GM19455 (cell line): ENCODE data around the gene THSD7A.

ENCODE experiments used
- ATAC-seq: cut with Tn5 transposase; IDR thresholded peaks from one replicate; pipeline ENCODE4 v1.9.1; 2021; ENCODE audit not compliant: unreplicated experiment

Gene THSD7A, protein sequence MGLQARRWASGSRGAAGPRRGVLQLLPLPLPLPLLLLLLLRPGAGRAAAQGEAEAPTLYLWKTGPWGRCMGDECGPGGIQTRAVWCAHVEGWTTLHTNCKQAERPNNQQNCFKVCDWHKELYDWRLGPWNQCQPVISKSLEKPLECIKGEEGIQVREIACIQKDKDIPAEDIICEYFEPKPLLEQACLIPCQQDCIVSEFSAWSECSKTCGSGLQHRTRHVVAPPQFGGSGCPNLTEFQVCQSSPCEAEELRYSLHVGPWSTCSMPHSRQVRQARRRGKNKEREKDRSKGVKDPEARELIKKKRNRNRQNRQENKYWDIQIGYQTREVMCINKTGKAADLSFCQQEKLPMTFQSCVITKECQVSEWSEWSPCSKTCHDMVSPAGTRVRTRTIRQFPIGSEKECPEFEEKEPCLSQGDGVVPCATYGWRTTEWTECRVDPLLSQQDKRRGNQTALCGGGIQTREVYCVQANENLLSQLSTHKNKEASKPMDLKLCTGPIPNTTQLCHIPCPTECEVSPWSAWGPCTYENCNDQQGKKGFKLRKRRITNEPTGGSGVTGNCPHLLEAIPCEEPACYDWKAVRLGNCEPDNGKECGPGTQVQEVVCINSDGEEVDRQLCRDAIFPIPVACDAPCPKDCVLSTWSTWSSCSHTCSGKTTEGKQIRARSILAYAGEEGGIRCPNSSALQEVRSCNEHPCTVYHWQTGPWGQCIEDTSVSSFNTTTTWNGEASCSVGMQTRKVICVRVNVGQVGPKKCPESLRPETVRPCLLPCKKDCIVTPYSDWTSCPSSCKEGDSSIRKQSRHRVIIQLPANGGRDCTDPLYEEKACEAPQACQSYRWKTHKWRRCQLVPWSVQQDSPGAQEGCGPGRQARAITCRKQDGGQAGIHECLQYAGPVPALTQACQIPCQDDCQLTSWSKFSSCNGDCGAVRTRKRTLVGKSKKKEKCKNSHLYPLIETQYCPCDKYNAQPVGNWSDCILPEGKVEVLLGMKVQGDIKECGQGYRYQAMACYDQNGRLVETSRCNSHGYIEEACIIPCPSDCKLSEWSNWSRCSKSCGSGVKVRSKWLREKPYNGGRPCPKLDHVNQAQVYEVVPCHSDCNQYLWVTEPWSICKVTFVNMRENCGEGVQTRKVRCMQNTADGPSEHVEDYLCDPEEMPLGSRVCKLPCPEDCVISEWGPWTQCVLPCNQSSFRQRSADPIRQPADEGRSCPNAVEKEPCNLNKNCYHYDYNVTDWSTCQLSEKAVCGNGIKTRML (N-terminal part only)

DNA sequence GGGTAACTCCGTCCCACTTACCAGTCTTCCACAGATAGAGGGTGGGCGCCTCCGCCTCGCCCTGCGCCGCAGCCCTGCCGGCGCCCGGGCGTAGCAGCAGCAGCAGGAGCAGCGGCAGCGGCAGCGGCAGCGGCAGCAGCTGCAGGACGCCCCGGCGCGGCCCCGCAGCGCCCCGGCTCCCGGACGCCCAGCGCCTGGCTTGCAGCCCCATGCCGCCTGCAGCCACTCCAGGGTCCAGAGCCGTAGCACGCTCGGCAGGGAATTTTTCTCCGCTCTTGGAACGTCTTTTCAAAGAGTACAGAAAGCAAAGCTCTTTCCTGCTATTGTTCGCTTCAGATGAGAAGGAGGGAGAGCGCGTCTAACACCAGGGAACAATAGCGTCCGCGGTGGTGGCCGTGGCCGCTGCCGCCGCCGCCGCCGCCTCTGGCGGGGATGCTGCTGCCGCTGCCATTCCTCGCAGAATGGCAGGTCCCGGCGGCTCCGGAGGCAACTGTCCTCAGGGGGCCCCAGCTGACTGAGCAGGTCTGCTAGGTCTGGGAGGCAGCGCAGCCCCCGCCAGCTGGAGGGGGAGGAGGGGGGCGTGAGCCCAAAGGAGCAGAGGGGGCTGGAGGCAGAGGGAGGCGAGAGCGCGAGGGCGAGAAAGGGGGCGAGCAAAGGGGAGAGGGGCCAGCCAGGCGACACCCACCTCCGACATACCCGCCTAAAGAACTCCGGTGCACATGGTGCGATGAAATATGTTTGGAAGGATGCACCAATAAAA is at the start of gene THSD7A:
TSS of gene THSD7A (minus strand) at position 463 of the 760 bp plus-strand sequence. CDS start at position 211, 252 bp downstream.
- ATAC-seq = no peak

DNA sequence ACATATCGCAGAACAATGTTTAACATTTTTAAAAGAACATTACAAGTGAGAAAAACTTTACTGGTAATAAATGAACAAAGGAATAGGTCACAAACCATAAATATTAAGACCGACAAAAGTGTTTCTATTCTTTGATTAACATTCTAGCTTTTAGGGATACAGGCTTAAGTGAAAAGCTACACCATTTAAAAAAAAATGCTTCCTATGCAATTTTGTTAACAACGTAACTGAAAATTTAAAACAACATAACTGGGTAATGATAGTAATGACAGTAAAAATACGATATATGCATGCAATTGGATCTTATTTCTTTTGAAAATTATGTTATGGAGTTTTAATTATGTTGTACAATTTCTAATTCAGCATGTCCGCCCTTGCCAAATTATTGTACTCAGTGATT is 49.7 kb upstream of the THSD7A start:
- no peak for ATAC-seq

DNA sequence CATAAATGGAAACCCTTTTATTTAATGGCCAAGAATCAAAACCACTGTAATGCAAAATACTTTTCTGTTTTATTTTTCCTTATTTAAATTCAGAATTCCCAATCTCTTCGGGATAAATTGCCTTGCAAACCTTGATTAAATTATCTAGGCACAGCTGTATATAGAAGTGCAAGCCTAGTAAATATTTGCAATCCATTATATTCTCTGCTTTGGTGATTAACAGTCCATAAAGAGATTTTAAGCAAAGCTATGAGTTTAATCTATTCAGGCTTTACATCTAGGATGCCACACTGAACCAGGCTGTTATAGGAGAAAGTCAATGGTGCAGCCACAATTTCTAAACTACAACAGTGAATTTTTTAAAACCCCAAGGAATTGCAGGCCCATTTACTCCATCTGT is 43.6 kb upstream of the THSD7A start:
- ATAC-seq = no peak

DNA sequence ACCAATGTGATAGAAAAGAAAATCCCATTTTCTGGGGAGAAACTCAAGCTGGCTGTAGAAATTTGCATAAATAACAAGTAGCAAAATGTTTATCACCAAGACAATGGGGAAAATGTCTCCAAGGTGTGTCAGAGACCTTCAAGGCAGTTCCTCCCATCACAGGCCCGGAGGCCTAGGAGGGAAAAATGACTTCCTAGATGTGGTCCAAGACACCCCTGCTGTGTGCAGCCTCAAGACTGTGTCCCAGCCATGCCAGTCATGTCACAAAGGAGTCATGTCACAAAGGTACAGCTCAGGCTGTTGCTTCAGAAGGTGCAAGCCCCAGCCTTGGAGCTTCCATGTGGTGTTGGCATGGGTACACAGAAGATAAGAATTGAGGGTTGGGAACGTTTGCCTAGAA is 33.7 kb upstream of the THSD7A start:
- no peak for ATAC-seq

DNA sequence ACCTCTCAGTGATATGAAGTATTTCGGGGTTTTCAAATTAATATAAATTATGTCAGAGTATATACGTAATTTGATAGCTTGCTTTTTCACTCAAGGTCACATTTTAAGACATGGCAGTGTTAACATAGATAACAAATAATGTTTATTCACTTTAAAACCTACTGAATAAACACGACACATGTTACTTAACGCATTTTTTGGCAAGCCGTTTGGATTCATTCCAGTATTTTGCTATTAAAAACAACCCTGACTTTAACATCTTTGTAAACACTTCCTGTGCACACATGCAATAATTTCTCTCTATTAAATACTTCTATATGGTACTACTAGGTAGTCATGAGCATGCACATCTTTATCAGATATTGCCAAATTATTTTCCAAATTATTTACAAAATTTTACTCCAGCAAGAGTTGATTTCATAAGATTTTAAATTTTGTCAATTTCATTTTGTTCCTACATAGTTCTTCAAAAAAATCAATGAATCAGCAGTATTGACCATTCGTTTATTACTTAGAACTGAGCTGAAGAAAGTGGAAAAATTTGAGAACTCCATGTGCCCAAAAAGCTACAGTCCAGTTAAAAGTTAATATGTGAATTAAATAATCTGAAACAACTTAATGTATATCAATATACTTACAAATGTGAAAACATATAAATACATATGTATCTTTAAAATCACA is 26.8 kb upstream of the THSD7A start:
- ATAC-seq = no peak

DNA sequence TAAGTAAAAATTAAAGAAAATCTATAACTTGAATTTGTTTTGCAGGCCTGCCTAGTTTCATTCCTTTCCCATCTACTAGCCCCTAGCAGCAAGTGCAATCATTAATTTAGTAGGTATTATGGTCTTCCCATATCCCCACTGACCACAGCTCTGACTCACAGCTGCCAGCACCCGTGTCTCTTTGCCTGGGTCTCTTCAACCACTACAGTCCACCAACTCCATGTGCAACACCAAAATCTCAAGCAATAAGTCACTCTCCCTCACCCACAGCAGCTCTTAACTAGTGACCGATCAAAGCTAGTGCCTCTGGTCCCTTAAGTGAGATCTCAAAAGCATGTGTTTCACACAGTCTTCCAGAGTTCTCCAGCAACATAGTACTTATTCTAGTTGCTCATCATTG is 26.0 kb upstream of the THSD7A start:
- ATAC-seq = no peak

DNA sequence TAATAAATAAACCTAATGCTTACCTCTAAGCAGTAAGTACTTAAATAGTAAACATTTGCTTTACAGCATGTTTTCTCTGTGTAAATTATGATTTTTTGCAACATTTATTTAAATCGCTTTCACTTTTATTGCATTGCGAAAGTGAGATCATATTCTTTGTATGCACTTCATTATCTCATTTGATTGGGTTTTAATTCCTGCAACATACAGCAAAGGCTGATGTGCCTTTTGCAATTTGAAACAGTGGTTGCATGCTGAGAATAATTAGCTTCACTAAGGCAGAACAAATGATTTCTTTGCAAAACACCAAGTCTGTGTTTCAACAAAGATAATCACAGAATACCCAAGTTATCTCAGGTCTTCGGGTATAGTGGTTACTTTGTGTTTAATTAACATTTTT is 16.3 kb upstream of the THSD7A start:
- ATAC-seq = no peak

DNA sequence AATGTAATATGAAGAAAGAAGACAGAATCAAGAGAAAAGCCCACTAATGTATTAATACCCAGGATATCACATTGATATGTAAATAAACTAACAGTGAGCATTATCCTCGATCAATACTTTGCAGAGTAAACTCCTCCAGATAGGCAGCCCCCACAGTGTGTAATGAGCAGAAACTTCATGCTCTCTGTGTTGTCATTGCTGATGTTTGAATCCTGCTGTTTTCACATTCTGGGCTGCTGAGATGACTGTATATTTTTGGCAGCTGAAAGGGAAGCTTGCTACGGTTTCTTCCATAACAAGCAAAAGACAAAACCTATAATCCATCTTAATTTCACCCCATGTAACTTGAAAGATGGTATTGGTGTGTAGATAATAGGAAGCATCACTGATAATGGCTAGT is 15.3 kb upstream of the THSD7A start:
- ATAC-seq = no peak

DNA sequence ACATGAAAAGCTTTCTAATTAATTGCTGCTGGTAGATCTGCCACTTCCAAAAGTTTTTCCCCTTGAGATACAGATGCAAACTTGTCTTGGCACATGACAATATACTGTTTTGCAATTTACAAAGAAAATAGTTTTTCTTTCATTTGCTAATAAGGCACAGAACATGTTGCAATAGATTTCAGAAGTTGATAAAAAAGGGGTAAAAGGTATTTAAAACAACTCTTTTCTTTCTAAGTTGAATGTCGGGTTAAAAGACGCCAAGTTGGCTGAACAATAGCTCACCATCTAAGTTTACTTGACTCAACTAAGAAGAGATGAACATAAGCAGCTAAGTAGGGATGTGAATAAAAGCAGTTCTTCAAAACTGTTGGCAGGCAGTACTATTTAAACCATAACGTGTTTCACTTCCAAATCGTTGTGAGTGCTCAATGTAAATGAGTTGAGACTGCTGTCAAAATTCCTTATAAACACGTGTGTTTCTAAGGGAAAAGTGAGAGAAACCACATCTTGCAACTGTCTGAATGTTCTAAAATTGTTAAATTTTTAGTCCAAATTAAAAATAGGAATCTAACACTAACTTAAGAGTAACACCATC is 14.5 kb upstream of the THSD7A start:
- no peak for ATAC-seq

DNA sequence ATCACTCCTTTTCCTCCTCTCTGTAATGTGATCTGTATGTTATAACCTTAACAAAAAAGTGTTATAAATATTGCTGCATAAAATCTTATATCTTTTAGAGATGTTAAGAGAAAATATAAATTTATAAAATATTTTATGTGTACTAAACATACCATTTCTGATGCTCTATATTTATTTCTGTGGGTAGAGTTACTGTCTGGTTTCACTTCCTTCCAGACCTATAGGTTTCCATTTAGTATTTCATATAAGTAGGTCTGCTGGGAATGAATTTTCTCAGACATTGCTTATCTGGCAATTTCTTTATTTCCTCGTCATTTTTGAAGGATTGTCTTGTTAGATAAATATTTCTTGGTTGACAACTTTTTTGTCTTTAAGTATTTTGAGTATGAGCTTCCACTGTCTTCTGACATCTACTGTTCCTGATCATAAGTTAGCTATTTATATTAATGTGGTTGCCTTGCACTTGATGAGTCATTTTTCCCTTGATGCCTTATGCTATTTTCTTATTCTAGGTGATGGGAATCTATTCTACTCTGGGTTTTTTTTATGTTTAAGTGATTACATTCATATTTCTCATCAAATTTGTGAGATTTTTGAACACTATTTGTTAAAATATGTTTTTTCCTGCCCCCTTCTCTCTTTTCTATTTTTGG is 11.2 kb upstream of the THSD7A start:
- no peak for ATAC-seq

DNA sequence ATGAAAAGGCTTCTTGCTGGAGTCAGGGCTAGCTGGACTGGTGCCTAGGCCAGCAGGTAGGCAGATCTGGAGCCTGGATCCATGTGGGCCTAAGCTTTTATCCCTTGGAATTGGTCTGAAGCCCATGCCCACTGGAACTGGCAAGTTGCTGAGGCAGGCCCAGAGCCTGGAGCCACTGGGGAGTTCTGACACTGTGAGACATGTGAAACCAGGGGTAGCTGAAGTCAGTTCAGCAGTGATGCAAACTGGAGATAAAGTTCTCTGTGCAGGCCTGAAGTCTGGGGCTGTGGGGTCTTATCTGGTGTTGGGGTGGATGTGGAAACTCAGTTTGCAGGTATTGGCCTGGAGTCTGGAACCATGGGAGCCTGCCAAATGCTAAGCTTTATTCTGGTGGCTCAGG is 9.7 kb upstream of the THSD7A start:
- ATAC-seq = no peak

DNA sequence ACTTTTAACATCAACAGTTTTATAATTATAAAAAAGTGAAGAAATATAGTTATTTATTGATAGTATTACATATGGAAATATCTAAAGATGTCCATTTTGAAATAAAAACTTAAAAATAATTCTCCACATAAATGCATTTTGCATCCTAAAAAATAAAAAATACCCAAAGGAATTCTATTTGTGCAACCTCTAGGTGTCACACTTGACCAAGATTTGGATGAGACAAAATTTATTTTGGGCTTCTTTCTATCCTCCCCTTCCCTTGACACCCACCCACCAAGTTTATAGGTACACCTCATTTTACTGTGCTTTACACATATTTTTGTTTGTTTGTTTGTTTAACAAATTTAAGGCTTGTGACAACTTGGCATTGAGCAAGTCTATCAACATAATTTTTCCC is 3.3 kb upstream of the THSD7A start:
- ATAC-seq = no peak

DNA sequence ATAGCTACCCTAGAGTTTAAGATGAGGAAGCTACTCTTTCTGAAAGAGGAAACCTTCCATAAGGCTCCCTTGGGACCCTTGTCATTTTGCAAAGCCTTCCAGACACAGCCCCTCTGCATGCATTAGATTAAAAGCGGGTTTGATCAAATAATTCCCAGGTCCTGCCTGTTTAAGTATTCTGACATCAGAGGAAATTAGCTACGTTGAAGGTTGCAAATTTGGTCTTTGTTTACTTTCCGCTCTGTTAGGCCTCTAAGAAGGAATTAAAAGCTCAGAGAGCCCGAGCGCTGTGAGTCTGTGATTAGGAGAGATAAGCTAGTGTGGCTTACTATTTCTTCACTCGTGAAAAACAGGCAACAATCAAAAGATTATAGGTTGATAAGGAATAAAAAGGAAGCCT is 1.4 kb upstream of the THSD7A start:
- ATAC-seq = no peak

DNA sequence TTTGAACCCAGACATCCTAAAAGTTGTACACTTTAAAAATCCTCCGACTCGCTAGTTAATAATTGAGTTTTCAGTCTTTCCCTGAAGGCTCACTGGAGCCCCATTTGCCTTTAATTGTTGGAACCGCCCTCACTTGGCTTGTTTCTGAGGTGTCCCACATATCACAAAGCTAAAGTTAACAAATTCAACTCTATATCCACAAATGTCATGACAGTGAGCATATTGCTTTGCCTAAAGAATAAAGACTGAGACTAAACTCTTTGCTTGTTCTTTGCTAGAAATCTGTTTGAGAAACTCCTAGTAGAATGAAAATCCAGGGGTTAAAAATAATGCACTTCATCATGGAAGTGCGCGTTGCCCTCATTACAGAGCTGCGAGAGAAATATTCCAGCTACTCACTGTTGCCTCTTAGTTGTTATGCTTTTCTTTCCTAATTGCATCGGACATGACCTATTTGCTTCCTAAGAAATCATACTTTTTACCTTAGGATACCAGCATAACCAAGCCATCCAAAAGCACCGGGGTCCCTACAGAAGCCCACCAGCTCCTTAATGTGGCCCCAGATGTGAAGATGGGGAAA is 752 bp downstream of the THSD7A start:
- ATAC-seq = no peak

DNA sequence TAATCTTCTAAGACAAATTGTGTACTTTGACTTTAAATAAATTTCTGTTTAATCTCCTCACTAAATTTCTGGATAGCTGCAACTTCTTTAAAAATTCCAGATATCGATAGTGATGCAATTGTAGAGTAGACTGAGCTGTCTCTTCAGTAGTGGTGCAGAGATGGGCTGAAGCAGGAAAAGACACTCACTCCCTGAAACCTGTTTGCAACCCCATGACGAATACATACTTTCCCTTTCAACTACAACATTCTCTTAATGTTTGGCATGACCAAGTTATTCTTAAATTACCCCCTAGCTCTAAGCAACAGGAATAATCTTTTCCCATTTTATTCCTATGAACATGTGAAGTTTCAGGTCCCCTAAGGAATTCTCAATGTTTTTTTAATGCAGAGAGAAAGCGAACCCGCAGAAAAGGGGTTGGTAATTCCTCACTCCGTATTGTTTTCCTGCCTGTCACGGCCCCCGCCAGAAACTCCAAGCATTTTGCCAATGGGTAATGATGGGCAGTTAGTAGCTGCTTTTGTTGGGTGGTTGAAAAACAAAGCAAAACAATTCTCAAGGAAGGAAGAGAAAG is 1.3 kb downstream of the THSD7A start:
- ATAC-seq = no peak

DNA sequence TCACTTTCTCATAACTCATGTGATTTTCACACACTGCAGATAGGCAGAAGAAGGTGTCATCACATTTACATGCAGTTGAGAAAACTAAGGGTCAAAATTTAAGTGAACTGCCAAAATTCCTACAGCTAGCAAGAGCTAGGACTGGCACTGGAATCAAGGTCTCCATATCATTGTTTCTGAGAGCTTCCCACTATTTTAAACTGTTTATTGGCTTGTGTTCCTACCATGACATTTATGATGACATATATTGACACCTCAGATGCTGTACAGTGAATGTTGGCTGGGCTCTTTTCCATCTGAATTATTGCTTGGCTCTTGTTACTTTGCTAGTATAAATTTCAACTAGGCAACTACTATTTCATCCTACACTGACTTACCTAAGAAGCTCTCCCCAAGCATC is 2.0 kb downstream of the THSD7A start:
- no peak for ATAC-seq

DNA sequence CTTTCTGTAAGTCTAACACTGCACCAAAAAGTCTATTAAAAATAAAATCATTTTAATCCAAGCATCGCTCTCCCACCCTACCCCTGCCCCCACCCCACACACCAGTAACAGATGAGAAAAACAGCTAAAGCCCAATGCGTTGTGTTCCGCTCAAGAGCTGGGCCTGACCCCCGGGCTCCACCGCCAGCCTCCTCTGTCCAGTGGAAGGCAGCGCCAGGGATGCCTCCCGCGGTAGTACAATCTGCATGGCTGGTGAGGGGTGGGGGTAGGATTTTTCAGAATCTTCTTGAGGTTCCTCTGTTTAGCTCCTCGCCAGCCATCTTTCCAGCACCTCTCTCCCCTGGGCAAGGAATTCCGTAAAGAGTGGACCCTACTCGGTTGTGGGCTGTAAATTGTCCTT is 12.1 kb downstream of the THSD7A start:
- no peak for ATAC-seq

DNA sequence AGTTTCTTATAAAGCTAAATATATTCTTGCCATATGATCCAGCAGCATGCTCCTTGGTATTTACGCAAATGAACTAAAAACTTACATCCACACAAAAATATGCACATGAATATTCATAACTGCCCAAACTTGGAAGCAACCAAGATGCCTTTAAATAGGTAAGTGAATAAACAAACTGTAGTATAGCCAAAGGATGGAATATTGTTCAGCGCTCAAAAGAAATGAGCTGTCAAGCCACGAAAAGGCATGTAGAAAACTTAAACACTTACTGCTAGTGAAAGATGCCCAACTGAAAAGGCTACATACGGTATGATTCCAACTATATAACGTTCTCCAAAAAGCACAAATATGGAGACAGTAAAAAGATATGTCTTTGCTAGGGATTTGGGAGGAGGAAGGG is 12.7 kb downstream of the THSD7A start:
- no peak for ATAC-seq

DNA sequence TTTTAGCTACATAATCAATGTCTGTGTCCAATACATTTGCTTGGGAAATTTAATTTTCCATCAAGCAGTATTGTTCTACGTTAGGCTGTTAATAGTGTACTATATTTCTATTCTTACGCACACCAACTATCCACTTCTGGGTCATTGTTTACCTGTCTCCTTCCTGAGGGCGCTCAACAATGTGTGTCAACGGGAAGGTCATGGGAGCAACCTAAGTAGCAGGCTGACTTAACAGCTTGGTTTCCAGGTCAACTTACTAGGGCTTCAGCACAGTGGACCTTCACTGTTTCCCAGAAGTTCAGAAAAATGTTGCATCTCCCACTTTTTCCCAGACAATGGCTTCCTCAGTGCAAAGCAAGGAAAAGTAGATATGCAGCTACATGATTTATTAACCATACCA is 13.7 kb downstream of the THSD7A start:
- no peak for ATAC-seq
